Measurements from ENCODE around the gene CNBD2. TPM values are rescaled to one million over a fixed set of nuclear protein-coding genes. Genes with fewer than 3 reads are reported as not detected.
A peak's percentile ranks its signal among the peaks of the same experiment; 100 is the strongest.
"Not testable (repeated sequence)": the region's sequence is repeated elsewhere in the genome, so short reads cannot be mapped to it uniquely, and the experiment has no call there.

The CNBD2 gene
- total RNA-seq, 4 donors from 2014 or later: 4.8 to 6.2 TPM; not detected in 2

DNA sequence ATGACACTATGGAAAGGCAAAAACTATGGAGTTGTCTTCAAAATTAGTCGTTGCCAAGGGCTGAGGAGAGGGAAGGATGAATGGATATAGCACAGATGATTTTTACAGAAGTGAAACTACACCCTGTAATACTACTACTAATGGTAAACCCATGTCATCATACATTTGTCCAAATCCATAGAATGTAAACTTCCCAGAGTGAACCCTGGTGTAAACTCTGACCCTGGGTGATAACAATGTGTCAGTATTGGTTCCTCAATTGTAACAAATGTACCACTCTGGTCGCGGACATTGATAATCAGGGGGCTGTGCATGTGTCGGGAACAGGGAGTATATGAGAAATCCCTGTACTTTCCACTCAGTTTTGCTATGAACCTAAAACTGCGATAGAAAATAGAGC lies 72.2 kb downstream of the CNBD2 start:
- H3K4me1 ChIP-seq: no peaks in the 10 kb centered on the region
- no peak for TF ChIP-seq POLR2A (IDR thresholded peaks at IDR 0.05)
- TF ChIP-seq, protein P1, sequence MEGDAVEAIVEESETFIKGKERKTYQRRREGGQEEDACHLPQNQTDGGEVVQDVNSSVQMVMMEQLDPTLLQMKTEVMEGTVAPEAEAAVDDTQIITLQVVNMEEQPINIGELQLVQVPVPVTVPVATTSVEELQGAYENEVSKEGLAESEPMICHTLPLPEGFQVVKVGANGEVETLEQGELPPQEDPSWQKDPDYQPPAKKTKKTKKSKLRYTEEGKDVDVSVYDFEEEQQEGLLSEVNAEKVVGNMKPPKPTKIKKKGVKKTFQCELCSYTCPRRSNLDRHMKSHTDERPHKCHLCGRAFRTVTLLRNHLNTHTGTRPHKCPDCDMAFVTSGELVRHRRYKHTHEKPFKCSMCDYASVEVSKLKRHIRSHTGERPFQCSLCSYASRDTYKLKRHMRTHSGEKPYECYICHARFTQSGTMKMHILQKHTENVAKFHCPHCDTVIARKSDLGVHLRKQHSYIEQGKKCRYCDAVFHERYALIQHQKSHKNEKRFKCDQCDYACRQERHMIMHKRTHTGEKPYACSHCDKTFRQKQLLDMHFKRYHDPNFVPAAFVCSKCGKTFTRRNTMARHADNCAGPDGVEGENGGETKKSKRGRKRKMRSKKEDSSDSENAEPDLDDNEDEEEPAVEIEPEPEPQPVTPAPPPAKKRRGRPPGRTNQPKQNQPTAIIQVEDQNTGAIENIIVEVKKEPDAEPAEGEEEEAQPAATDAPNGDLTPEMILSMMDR (IDR thresholded peaks at IDR 0.05): no peak
- no peak overlapping the region for H3K27ac ChIP-seq
- H3K27me3 ChIP-seq: no peaks in the 10 kb centered on the region
- DNase-seq: no peak
- no peak overlapping the region for H3K4me3 ChIP-seq
- no peaks in the 10 kb centered on the region for H3K9me3 ChIP-seq
- no peaks in the 10 kb centered on the region for H3K36me3 ChIP-seq
- intact Hi-C loops (cut with DNase I; ENCODE audit: low total_unique reads): no loop called here

DNA sequence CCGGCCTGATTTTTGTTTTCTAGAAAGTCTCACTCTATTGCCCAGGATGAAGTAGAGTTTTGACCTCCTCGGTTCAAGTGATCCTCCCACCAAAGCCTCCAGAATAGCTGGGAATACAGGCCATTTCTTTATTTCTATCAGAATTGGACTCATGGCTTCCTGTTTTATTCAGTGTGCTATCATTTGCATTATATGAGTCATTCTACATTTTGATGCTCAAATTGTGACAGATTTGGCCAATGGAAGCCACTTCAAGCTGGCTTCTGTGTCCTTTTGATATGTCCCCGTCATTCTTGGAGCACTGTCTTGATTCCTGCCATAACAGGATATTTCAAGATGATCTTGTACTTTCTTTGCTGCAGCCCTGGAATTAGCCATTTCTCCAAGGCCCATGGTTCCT lies 75.1 kb downstream of the CNBD2 start:
- Histone ChIP-seq H3K9me3 (no peaks in the 10 kb centered on the region), H3K27me3 (no peaks in the 10 kb centered on the region), H3K36me3 (no peaks in the 10 kb centered on the region), H3K4me3 (no peak overlapping the region), H3K4me1 (no peaks in the 10 kb centered on the region), H3K27ac (no peak overlapping the region)
- no peak for DNase-seq
- TF ChIP-seq, protein P1 (IDR thresholded peaks at IDR 0.05): no peak
- no peak for TF ChIP-seq POLR2A (IDR thresholded peaks at IDR 0.05)
- intact Hi-C loops (cut with DNase I; ENCODE audit: low total_unique reads): no loop called here

DNA sequence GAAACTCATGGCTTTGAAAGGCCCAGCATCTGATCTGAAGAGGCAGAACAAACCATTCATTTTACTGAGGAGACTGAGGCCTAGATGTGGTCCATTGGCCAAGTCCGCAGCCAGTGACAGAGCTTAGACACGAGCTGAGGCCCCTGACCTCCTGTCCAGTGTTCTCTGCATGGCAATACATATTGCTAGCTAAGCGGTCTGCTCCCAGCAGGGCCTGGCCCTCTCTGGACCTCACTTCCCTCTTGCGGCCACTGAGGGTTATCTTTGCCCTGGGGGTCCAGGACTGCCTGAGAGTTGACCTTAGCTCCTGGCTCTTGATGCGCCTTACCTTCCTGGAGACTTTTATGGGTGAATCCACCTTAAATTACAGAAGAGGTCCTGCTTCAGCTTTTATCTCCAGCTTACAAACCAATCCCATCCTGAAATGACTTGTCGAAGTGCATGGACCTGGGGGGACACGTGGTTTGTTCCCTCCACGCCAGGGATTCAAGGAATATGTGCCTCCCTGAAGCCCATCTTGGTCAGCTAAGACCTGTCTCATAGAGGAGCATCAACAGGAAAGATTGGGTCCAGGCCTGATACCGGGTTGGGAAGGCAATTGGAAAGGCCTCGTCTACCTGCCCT lies 75.6 kb downstream of the CNBD2 start:
- intact Hi-C loops (cut with DNase I; ENCODE audit: low total_unique reads): no loop called here
- H3K4me1 ChIP-seq: no peaks in the 10 kb centered on the region
- no peak overlapping the region for H3K27ac ChIP-seq
- no peak for DNase-seq
- no peaks in the 10 kb centered on the region for H3K9me3 ChIP-seq
- H3K36me3 ChIP-seq: no peaks in the 10 kb centered on the region
- no peaks in the 10 kb centered on the region for H3K27me3 ChIP-seq
- no peak overlapping the region for H3K4me3 ChIP-seq
- no peak for TF ChIP-seq POLR2A (IDR thresholded peaks at IDR 0.05)
- TF ChIP-seq, protein P1 (IDR thresholded peaks at IDR 0.05): no peak

DNA sequence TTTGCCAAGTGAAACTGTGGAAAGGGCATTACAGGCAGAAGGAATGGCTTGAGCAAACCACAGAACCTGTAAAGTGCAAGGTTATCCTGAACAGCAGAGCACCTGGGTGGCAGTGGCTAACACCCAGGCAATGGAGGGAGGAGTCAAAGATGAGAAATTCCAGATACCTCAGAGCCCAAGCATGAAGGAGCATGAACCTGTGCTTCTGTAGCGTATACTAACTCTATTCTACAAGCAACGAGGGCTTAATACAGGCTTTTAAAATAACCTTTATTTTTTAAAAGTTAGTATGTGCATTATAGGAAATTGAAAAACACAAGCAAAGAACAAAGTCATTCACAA lies 77.0 kb downstream of the CNBD2 start:
- intact Hi-C loops (cut with DNase I; ENCODE audit: low total_unique reads): no loop called here
- Histone ChIP-seq H3K9me3 (no peaks in the 10 kb centered on the region), H3K27me3 (no peaks in the 10 kb centered on the region), H3K4me3 (no peak overlapping the region), H3K4me1 (no peaks in the 10 kb centered on the region), H3K36me3 (no peaks in the 10 kb centered on the region), H3K27ac (no peak overlapping the region)
- TF ChIP-seq POLR2A (IDR thresholded peaks at IDR 0.05): no peak
- no peak for DNase-seq

DNA sequence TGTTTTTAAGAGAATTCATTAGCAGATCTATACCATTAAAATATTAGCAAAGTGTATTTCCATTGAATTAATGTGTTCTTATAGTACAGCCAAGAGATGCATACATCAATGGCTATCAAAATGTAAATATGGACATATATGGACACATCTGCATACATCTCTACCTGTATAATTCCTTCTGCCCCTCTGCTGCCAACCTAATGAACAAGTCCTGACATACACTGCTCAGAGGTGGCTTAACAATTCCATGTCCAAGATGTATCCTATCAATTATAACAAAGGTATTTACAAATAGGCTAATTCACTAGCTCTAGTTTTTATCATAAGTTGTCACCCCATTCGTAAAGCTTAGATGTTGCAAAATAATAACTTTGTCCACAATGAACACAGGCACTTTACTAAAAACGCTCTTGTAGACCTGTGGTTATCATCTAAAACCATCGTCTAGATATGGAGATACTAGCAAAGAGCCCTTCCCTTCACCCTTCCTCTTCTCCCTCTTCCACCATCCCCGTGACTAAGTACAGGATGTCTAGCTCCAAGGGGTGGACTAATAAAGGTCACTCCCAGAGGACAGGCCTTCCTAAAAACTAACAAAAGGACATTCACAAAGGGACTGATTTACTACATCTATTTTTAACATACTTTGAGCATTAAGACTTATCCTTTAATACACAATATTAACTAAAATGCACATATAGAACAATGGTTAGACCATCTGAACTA lies 77.8 kb downstream of the CNBD2 start:
- H3K36me3 ChIP-seq; H3K27ac ChIP-seq; intact Hi-C loops (cut with DNase I; ENCODE audit: low total_unique reads); H3K27me3 ChIP-seq; H3K9me3 ChIP-seq; H3K4me3 ChIP-seq; H3K4me1 ChIP-seq; DNase-seq: not testable (repeated sequence)

DNA sequence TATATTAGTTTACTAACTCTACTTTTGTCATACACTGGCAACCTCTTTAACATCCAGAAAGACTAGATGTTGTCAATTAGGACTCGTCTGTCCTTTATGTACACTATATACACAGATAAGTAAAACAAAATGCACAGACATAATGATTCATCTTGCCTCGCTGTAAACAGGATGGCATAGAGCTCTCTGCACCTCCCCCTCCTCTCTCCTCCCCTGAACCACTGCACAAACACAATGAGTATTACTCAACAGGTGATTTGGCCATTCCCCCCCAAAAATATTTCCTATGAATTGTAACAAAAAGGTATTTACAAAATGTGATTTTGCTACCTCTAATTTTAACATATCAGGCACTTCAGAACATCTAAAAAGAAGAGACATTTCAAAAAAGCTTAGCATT lies 81.0 kb downstream of the CNBD2 start:
- H3K27me3 ChIP-seq; H3K27ac ChIP-seq; H3K9me3 ChIP-seq; H3K36me3 ChIP-seq; intact Hi-C loops (cut with DNase I; ENCODE audit: low total_unique reads); DNase-seq; H3K4me1 ChIP-seq: not testable (repeated sequence)
- H3K4me3 ChIP-seq: peak overlapping the region; percentile 82 to 86
